Activated CD4-positive, alpha-beta T cell treated with anti-CD3 and anti-CD28 coated beads for 36 hours (primary cell): Measurements from ENCODE around the gene SLC22A5. TPM values are rescaled to one million over a fixed set of nuclear protein-coding genes. Genes with fewer than 3 reads are reported as not detected.
"Not testable (repeated sequence)": the region's sequence is repeated elsewhere in the genome, so short reads cannot be mapped to it uniquely, and the experiment has no call there.

Source experiments
- ATAC-seq: fragments of 200-7000 bp; cut with Tn5 transposase; one replicate; pipeline ENCODE4 v1.10.0; 2021; ENCODE audit warnings: mild to moderate bottlenecking, moderate library complexity
- CTCF ChIA-PET: fragments of 350-600 bp; sonication (Branson Sonifier 250); formaldehyde crosslinking; loops from one replicate; lab custom pipeline; 2021; ENCODE audit warnings: antibody characterized with exemption; lab: Charles Lee
- POLR2A ChIA-PET: fragments of 350-600 bp; sonication (Branson Sonifier 250); formaldehyde crosslinking; loops from one replicate; lab custom pipeline; 2021; ENCODE audit warnings: antibody characterized with exemption, inconsistent platforms; lab: Charles Lee
- DNase-seq: peaks from one replicate; pipeline ENCODE4 v3.0.0-alpha.2; 2020
- H3K27ac Mint-ChIP-seq: one replicate; pipeline ENCODE4 v1.8.0; 2021; ENCODE audit warnings: mixed read lengths
- H3K27me3 Mint-ChIP-seq: one replicate; pipeline ENCODE4 v1.8.0; 2021; ENCODE audit warnings: mixed read lengths
- H3K36me3 Mint-ChIP-seq: one replicate; pipeline ENCODE4 v1.8.0; 2021; ENCODE audit warnings: low read depth, mixed read lengths
- H3K4me1 Mint-ChIP-seq: one replicate; pipeline ENCODE4 v1.8.0; 2021; ENCODE audit warnings: mixed read lengths
- H3K4me3 Mint-ChIP-seq: one replicate; pipeline ENCODE4 v1.8.0; 2021; ENCODE audit warnings: mild to moderate bottlenecking, moderate library complexity, mixed read lengths
- H3K9me3 Mint-ChIP-seq: one replicate; pipeline ENCODE4 v1.8.0; 2021; ENCODE audit warnings: low read depth, mixed read lengths
- intact Hi-C, 2 experiments: fragments of 100-400 bp; cut with DNase I in 1 of 2; cut with micrococcal nuclease in 1 of 2; formaldehyde crosslinking; loops; one replicate each; pipeline versions ENCODE4 v1.14.2 to v1.15.1; 2022 to 2024; cut with DNase I, micrococcal nuclease
- total RNA-seq, 2 experiments: library from RNA; stranded (reverse); gene quantifications; one replicate each; pipeline ENCODE4 v1.2.3, GENCODE V29; 2021

SLC22A5 gene
- total RNA-seq, 2 experiments from 2014 or later, result 3.7 to 4.9 TPM

DNA sequence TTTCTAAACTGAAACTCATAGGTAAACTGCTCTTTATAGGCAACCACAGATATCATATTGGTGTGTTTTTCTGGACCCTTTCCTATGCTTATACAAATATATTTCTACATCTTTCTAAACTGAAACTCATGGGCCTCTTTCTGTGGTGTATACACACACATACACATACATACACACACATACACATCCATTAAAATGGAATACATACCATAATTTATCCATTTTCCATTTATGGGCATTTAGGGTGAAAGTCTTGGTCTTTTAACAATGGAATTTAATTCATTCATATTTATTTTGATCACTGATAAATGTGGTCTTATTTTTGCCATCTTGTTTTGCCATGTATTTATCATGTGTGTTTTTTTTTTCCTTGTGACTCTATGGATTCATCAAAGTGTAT lies 44.1 kb downstream of the SLC22A5 start:
- Mint-ChIP-seq H3K9me3 (peaks cover 3% of the 10 kb centered on the region), H3K27me3 (no peaks in the 10 kb centered on the region), H3K27ac (peak overlapping the region; percentile 98), H3K4me1 (peaks cover 65% of the 10 kb centered on the region), H3K4me3 (peak overlapping the region; percentile 83), H3K36me3 (peaks cover 27% of the 10 kb centered on the region)
- DNase-seq (no peak), ATAC-seq (no peak)
- ChIA-PET CTCF (interaction anchor here (0.9 to 2.9 kb wide), 4 partner anchors 10 to 87 kb away, joined by 3 to 11 read pairs (median 4); no protein-coding TSS in a partner anchor), POLR2A (interaction anchor here (0.6 kb wide), 3 partner anchors 77 to 82 kb away, joined by 3 to 7 read pairs (median 5); partner anchors contain the start of gene IRF1)
- intact Hi-C loops, result loop anchor here in 1 of 2 experiments (10.0 kb wide), 1 partner anchor 551 kb away; the partner anchor contains the start of gene AFF4

DNA sequence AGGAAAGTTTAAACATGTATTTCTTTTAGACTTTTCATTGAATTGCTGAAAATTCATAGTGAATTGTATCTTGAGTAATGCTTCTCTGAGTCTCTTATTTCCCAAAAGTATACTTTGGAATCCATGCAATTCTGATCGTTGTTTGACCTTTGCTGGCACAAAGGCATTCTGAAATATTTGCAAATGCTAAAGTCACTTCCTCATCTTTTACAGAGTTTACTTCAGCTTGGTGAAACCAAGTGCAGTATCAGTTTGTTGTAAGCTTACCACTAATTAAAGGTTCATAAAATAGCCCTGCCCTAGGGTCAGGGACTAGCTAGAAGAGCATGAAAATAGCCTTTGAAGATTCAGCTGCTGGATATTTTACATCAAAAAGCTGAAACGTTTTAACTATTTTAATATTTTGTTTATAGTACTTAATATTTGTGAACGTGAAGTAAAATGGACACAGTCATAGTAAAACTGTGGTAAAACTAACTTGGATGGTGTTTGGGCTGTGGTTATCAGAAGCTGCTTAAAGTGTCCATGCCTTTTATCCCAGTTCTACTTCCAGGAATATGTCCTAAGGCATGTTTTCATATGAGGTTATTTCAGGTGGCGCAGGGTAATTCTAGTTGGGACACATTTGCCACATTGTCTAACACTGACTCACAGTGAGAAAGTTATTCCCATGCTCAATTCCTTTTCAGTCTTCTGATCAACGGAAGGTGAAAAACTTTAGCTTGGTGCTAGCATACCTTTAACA lies 45.3 kb downstream of the SLC22A5 start:
- Mint-ChIP-seq H3K27ac (peak overlapping the region; percentile 83), H3K9me3 (peaks cover 3% of the 10 kb centered on the region), H3K4me3 (no peak overlapping the region), H3K36me3 (peaks cover 32% of the 10 kb centered on the region), H3K4me1 (peaks cover 65% of the 10 kb centered on the region), H3K27me3 (no peaks in the 10 kb centered on the region)
- CTCF ChIA-PET, result interaction anchor here (0.6 to 2.9 kb wide), 14 partner anchors 8 to 111 kb away, joined by 3 to 11 read pairs (median 4); no protein-coding TSS in a partner anchor
- intact Hi-C loops, result loop anchor here in 1 of 2 experiments (10.0 kb wide), 1 partner anchor 550 kb away; the partner anchor contains the start of gene AFF4
- POLR2A ChIA-PET, result interaction anchor here (0.7 to 1.2 kb wide), 5 partner anchors 10 to 65 kb away, joined by 3 to 5 read pairs (median 3); no protein-coding TSS in a partner anchor
- ATAC-seq (no peak), DNase-seq (no peak)

DNA sequence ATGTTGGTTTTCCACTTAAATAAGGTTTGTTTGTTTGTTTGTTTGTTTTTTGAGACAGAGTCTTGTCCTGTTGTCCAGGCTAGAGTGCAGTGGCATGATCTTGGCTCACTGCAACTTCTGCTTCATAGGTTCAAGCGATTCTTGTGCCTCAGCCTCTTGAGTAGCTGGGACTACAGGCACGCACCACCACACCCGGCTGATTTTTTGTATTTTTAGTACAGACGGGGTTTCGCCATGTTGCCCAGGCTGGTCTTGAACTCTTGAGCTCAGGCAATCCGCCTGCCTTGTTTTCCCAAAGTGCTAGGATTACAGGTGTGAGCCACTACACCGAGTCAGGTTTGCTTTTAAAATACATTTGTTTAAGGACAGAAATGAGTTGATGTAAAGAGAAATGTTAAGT lies 46.0 kb downstream of the SLC22A5 start:
- DNase-seq, H3K4me3 Mint-ChIP-seq, H3K9me3 Mint-ChIP-seq, ATAC-seq, H3K27ac Mint-ChIP-seq, H3K27me3 Mint-ChIP-seq: not testable (repeated sequence)
- peaks cover 72% of the 10 kb centered on the region for H3K4me1 Mint-ChIP-seq
- intact Hi-C loops, result loop anchor here in 1 of 2 experiments (10.0 kb wide), 1 partner anchor 549 kb away; the partner anchor contains the start of gene AFF4
- H3K36me3 Mint-ChIP-seq, result peaks cover 39% of the 10 kb centered on the region
- POLR2A ChIA-PET, result interaction anchor here (0.8 to 1.2 kb wide), 4 partner anchors 10 to 64 kb away, joined by 3 to 5 read pairs (median 4); no protein-coding TSS in a partner anchor
- CTCF ChIA-PET, result interaction anchor here (0.9 to 2.9 kb wide), 7 partner anchors 8 to 88 kb away, joined by 4 to 11 read pairs (median 6); no protein-coding TSS in a partner anchor

DNA sequence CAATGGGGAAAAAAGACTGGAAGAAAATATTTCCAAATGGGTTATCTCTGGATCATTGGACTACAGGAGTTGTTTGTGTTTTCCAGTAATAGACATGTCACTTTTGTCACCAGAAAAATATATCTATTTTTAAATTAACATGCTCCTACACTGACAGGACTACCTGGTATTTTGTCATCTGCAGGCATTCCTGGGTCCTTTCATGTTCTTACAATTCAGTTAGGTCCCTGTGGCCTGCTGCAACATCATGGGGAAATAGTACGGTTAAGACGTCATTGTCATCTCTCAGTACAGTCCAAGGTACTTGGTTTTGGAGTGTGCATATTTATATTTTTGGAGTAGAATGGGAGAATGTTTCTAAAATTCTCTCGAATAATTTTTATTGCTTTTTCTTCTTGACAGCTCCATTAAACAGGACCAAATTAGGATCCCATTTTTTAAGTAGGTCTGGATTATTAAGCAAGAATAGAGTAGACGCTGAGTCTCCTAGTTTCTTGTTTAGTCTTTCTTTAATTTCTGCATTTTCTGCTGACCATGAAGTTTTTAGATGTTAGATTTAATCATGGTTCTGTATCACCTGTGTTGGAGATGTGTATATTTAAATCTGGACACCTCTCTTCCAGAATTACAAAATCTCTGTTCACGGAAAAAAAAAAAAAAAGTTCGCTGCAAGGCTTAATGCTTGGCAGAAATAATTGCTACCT lies 46.9 kb downstream of the SLC22A5 start:
- no peak overlapping the region for H3K4me3 Mint-ChIP-seq
- no peaks in the 10 kb centered on the region for H3K27me3 Mint-ChIP-seq
- CTCF ChIA-PET, result interaction anchor here (0.6 to 2.9 kb wide), 8 partner anchors 21 to 585 kb away, joined by 3 to 11 read pairs (median 4); no protein-coding TSS in a partner anchor
- peaks cover 46% of the 10 kb centered on the region for H3K36me3 Mint-ChIP-seq
- no peak for DNase-seq
- H3K9me3 Mint-ChIP-seq, result peaks cover 3% of the 10 kb centered on the region
- POLR2A ChIA-PET, result interaction anchor here (2.8 kb wide), 1 partner anchor 63 kb away, joined by 14 read pairs; no protein-coding TSS in a partner anchor
- H3K27ac Mint-ChIP-seq, result no peak overlapping the region
- H3K4me1 Mint-ChIP-seq, result peaks cover 82% of the 10 kb centered on the region
- ATAC-seq, result no peak
- intact Hi-C loops, result loop anchor here in 1 of 2 experiments (10.0 kb wide), 1 partner anchor 548 kb away; the partner anchor contains the start of gene AFF4

DNA sequence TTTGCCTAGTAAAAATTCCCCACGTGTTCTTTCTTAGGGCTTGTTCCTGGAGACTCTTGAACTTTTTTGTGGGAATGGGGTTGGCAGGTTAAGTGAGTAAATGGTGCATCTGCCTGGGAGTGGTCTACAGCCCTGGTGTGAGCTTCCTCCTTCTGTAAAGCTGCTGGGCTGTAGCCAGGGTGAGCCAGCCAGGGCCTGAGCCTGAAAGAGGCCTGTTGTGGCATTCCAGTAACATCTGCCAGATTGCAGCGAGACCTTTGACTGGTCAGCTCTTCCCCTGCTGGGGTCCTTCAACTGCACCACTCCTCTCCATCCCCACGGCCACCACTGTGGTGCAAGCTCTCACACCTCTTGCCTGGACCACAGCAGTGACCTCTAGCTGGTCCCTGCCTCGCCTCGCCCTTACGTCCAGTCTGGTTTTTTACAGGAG lies 47.5 kb downstream of the SLC22A5 start:
- no peak for ATAC-seq
- CTCF ChIA-PET, result interaction anchor here (0.6 to 2.8 kb wide), 8 partner anchors 22 to 584 kb away, joined by 3 to 11 read pairs (median 4); no protein-coding TSS in a partner anchor
- H3K36me3 Mint-ChIP-seq, result peaks cover 46% of the 10 kb centered on the region
- H3K27ac Mint-ChIP-seq, result peak overlapping the region; percentile 58
- no peak for DNase-seq
- peaks cover 83% of the 10 kb centered on the region for H3K4me1 Mint-ChIP-seq
- intact Hi-C loops, result loop anchor here in 1 of 2 experiments (10.0 kb wide), 1 partner anchor 548 kb away; the partner anchor contains the start of gene AFF4
- H3K4me3 Mint-ChIP-seq, result no peak overlapping the region
- POLR2A ChIA-PET, result interaction anchor here (2.8 kb wide), 1 partner anchor 62 kb away, joined by 14 read pairs; no protein-coding TSS in a partner anchor
- no peaks in the 10 kb centered on the region for H3K27me3 Mint-ChIP-seq
- peaks cover 3% of the 10 kb centered on the region for H3K9me3 Mint-ChIP-seq

DNA sequence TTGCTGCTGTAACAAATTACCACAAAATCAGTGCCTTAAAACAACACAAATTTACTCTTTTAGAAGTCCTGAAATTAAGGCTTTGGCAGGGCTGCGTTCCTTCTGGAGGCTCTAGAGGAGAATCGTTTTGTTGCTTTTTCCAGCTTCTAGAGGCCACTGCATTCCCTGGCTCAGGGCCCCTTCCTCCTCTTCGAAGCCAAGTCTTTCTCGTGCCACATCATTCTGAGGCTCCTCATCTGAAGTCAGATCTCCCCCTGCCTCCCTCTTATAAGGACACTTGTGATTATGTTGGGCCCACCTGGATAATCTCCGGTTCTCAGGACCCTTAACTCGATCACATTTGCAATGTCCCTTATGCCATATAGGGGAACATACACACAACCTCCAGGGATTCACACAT lies 48.0 kb downstream of the SLC22A5 start:
- POLR2A ChIA-PET, result interaction anchor here (0.6 to 2.8 kb wide), 3 partner anchors 10 to 62 kb away, joined by 3 to 14 read pairs (median 5); no protein-coding TSS in a partner anchor
- intact Hi-C loops, result loop anchor here in 1 of 2 experiments (10.0 kb wide), 1 partner anchor 547 kb away; the partner anchor contains the start of gene AFF4
- Mint-ChIP-seq H3K36me3 (peaks cover 46% of the 10 kb centered on the region), H3K4me3 (no peak overlapping the region), H3K27me3 (no peaks in the 10 kb centered on the region), H3K9me3 (peaks cover 3% of the 10 kb centered on the region), H3K4me1 (peaks cover 84% of the 10 kb centered on the region), H3K27ac (peak overlapping the region; percentile 58)
- ATAC-seq, result no peak
- CTCF ChIA-PET, result interaction anchor here (0.7 to 2.8 kb wide), 7 partner anchors 22 to 174 kb away, joined by 3 to 11 read pairs (median 4); no protein-coding TSS in a partner anchor
- DNase-seq, result no peak

DNA sequence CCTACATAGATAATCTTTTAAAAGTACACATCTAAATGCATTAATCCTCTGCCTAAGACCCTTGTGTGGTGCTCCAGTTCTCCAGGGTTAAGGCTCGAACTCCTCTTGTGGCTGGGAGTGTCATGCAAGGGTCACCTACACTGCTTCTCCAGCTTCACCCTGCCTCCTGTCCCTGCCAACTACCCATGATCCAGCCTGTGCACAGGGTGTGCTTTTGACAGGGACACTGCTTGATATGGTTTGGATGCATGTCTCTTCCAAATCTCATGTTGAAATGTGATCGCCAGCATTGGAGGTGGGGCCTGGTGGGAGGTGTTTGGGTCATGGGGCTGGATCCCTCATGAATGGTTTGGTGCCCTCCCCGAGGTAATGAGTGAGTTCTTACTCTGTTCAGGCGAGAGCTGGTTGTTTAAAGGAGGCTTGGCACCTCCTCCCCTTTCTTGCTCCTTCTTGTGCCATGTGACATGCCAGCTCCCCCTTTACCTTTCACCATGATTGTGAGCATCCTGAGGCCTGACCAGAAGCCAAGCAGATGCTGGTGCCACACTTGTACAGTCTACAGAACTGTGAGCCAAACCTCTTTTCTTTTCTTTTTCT lies 48.5 kb downstream of the SLC22A5 start:
- H3K36me3 Mint-ChIP-seq, result peaks cover 50% of the 10 kb centered on the region
- peaks cover 3% of the 10 kb centered on the region for H3K9me3 Mint-ChIP-seq
- no peaks in the 10 kb centered on the region for H3K27me3 Mint-ChIP-seq
- no peak overlapping the region for H3K4me3 Mint-ChIP-seq
- peak overlapping the region; percentile 32 for H3K27ac Mint-ChIP-seq
- peaks cover 85% of the 10 kb centered on the region for H3K4me1 Mint-ChIP-seq
- intact Hi-C loops, result loop anchor here in 1 of 2 experiments (10.0 kb wide), 1 partner anchor 547 kb away; the partner anchor contains the start of gene AFF4
- CTCF ChIA-PET, result interaction anchor here (0.7 to 2.8 kb wide), 7 partner anchors 23 to 175 kb away, joined by 3 to 11 read pairs (median 4); no protein-coding TSS in a partner anchor
- DNase-seq (no peak), ATAC-seq (no peak)
- POLR2A ChIA-PET, result interaction anchor here (0.6 to 2.8 kb wide), 3 partner anchors 11 to 61 kb away, joined by 3 to 14 read pairs (median 5); no protein-coding TSS in a partner anchor

DNA sequence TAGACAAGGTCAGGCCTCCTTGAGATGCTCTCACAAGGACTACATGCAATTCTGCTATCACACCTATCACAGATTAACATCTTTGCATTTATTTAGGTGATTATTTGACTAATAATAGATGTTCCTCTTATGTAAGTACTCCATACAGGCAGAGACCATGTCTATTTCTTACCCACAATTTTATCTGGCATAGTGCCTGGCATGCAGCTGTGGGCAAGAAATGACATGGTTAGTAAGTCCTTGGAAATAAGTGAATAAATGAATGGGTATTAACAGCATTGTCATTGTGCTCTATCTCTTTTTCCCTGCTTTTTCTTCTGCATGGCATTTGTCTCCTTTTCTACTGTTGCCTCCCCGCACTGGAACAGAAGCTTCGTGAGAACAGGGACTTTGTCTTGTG lies 49.4 kb downstream of the SLC22A5 start:
- intact Hi-C loops, result loop anchor here (1.0 to 10.0 kb wide), 4 partner anchors 8 to 546 kb away; partner anchors contain the start of gene AFF4 (in 1 of the 2)
- H3K27me3 Mint-ChIP-seq, result no peaks in the 10 kb centered on the region
- DNase-seq, result no peak
- H3K9me3 Mint-ChIP-seq, result no peaks in the 10 kb centered on the region
- peaks cover 44% of the 10 kb centered on the region for H3K36me3 Mint-ChIP-seq
- peak overlapping the region; percentile 53 for H3K27ac Mint-ChIP-seq
- peaks cover 84% of the 10 kb centered on the region for H3K4me1 Mint-ChIP-seq
- CTCF ChIA-PET, result interaction anchor here (0.6 to 2.8 kb wide), 5 partner anchors 9 to 309 kb away, joined by 3 to 11 read pairs (median 3); no protein-coding TSS in a partner anchor
- POLR2A ChIA-PET, result interaction anchor here (0.6 to 2.8 kb wide), 3 partner anchors 61 to 528 kb away, joined by 3 to 14 read pairs (median 4); no protein-coding TSS in a partner anchor
- no peak overlapping the region for H3K4me3 Mint-ChIP-seq
- ATAC-seq, result no peak

DNA sequence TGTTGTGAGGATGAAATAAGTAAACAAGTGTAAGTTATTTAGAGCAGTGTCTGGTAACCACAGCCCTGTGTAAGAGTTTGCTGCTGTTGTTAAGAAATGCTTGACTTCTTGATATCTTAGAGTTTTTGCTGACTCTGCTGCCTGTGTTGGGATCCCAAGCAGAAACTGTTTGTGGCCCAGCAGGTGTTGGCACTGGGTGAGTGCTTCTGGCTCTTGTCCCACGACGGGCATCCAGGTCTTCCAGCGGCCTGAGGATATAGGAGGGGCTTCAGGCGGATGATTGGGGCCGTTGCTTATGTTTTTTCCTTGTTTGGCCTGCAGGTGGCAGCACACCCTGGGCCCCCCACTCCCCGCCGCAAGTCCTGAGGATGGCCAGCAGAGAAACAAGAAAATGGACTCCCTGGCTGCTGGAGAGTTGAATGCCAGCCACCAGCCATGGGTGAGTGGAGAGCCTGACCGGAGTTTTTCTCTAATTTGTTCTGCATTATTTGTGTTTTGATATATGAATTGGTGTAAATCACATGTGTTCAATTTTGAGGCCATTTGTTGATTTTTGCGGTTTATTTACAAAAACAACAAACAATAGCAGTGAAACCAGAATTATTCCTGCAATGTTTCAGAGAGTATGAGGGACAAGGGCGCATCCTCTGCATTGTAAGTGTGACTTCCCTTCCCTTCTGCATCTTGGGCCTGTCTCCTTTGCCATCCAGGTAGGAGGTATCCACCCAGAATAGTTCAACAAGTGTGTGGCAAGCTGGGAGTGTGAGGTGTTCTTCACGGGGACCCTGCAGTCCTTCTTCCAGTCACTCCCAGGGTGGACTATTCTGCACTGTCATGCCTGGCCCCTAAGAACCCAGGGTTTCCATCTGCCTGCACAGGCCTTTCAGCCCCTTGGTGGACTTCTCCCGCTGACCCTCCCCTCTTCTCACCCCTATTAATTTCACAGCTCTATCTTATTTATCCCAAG lies 50.3 kb downstream of the SLC22A5 start:
- Mint-ChIP-seq H3K4me3 (peak overlapping the region; percentile 37), H3K27ac (peak overlapping the region; percentile 90), H3K4me1 (peaks cover 83% of the 10 kb centered on the region), H3K9me3 (no peaks in the 10 kb centered on the region), H3K27me3 (no peaks in the 10 kb centered on the region), H3K36me3 (peaks cover 45% of the 10 kb centered on the region)
- peak; percentile 65 for ATAC-seq
- intact Hi-C loops, result loop anchor here (1.0 to 10.0 kb wide), 7 partner anchors 8 to 885 kb away; partner anchors contain the start of genes AFF4 (in 1 of the 2) and RAPGEF6 (in 1 of the 2)
- ChIA-PET POLR2A (interaction anchor here (0.6 to 2.8 kb wide), 7 partner anchors 44 to 527 kb away, joined by 3 to 15 read pairs (median 4); no protein-coding TSS in a partner anchor), CTCF (interaction anchor here (0.7 to 2.8 kb wide), 21 partner anchors 9 to 81 kb away, joined by 3 to 17 read pairs (median 5); no protein-coding TSS in a partner anchor)
- peak; percentile 75 for DNase-seq
